WTC11 (cell line): Measurements from ENCODE around the gene CCDC178. TPM values are rescaled to one million over a fixed set of nuclear protein-coding genes. Genes with fewer than 3 reads are reported as not detected.

ENCODE experiments used
- ATAC-seq: fragments of 200-7000 bp; cut with Tn5 transposase; 2 replicates; pipeline ENCODE4 v1.10.0; 2021; ENCODE audit warnings: mild to moderate bottlenecking, moderate library complexity
- CTCF ChIA-PET: fragments of 300-600 bp; sonication (Branson Sonifier 250); formaldehyde crosslinking; loops from one replicate; lab custom pipeline; 2021; ENCODE audit warnings: antibody characterized with exemption; lab: Charles Lee
- POLR2A ChIA-PET: fragments of 350-600 bp; sonication (Branson Sonifier 250); formaldehyde crosslinking; loops from one replicate; lab custom pipeline; 2021; ENCODE audit warnings: antibody characterized with exemption; lab: Charles Lee
- DNase-seq: peaks from one replicate; pipeline ENCODE4 v3.0.0; 2021; ENCODE audit warnings: low spot score
- H3K27ac Mint-ChIP-seq: 2 replicates; pipeline ENCODE4 v1.8.0; 2021; ENCODE audit warnings: mixed read lengths
- H3K27me3 Mint-ChIP-seq: 2 replicates; pipeline ENCODE4 v1.8.0; 2021; ENCODE audit warnings: low read depth, mild to moderate bottlenecking, moderate library complexity, mixed read lengths
- H3K36me3 Mint-ChIP-seq: 2 replicates; pipeline ENCODE4 v1.8.0; 2021; ENCODE audit warnings: mixed read lengths
- H3K4me1 Mint-ChIP-seq: 2 replicates; pipeline ENCODE4 v1.8.0; 2022; ENCODE audit warnings: mixed read lengths
- H3K4me3 Mint-ChIP-seq: 2 replicates; pipeline ENCODE4 v1.8.0; 2021; ENCODE audit warnings: mild to moderate bottlenecking, moderate library complexity, mixed read lengths
- H3K9me3 Mint-ChIP-seq: 2 replicates; pipeline ENCODE4 v1.8.0; 2021; ENCODE audit warnings: mixed read lengths
- ELF4 ChIP-seq: sonication (generic); formaldehyde crosslinking; IDR thresholded peaks from 2 replicates; pipeline ENCODE4 v1.8.1; 2022; ENCODE audit warnings: low read depth, mild to moderate bottlenecking, moderate library complexity, missing genetic modification reagents
- FOXJ3 ChIP-seq: sonication (generic); formaldehyde crosslinking; IDR thresholded peaks from 2 replicates; pipeline ENCODE4 v1.9.0; 2021; ENCODE audit warnings: missing genetic modification reagents, mild to moderate bottlenecking, borderline replicate concordance
- FOXK1 ChIP-seq: sonication (generic); formaldehyde crosslinking; IDR thresholded peaks from 2 replicates; pipeline ENCODE4 v1.8.0; 2022; ENCODE audit warnings: mild to moderate bottlenecking, moderate library complexity, missing genetic modification reagents
- GABPB1 ChIP-seq: sonication (generic); formaldehyde crosslinking; IDR thresholded peaks from 2 replicates; pipeline ENCODE4 v1.8.1; 2023; ENCODE audit warnings: mild to moderate bottlenecking, missing genetic modification reagents
- GRHL2 ChIP-seq: fragments of 250-450 bp; sonication (Bioruptor Pico); IDR thresholded peaks from 2 replicates; pipeline ENCODE4 v1.8.0; 2022; ENCODE audit warnings: mild to moderate bottlenecking, moderate library complexity; ENCODE audit not compliant: insufficient replicate concordance, severe bottlenecking
- KAT7 ChIP-seq: sonication (generic); formaldehyde crosslinking; IDR thresholded peaks from 2 replicates; pipeline ENCODE4 v1.8.1; 2023; ENCODE audit warnings: missing genetic modification reagents, mild to moderate bottlenecking, borderline replicate concordance
- MYBL2 ChIP-seq: sonication (generic); formaldehyde crosslinking; IDR thresholded peaks from 2 replicates; pipeline ENCODE4 v1.8.1; 2023; ENCODE audit warnings: mild to moderate bottlenecking, moderate library complexity, missing genetic modification reagents
- NR1H2 ChIP-seq: sonication (generic); formaldehyde crosslinking; IDR thresholded peaks from 2 replicates; pipeline ENCODE4 v1.9.0; 2021; ENCODE audit warnings: mild to moderate bottlenecking, moderate library complexity, missing genetic modification reagents
- NR3C1 ChIP-seq: sonication (generic); formaldehyde crosslinking; conservative IDR thresholded peaks from 2 replicates; pipeline ENCODE4 v1.8.1; 2023; ENCODE audit warnings: low read depth, mild to moderate bottlenecking, missing genetic modification reagents
- PRRX2 ChIP-seq: fragments of 250-450 bp; sonication (Bioruptor Pico); IDR thresholded peaks from 2 replicates; pipeline ENCODE4 v1.8.0; 2021; ENCODE audit warnings: mild to moderate bottlenecking
- RORB ChIP-seq: fragments of 250-450 bp; sonication (Bioruptor Pico); IDR thresholded peaks from 2 replicates; pipeline ENCODE4 v1.9.0; 2021; ENCODE audit warnings: mild to moderate bottlenecking
- SMAD4 ChIP-seq: sonication (generic); formaldehyde crosslinking; IDR thresholded peaks from 2 replicates; pipeline ENCODE4 v1.8.0; 2022; ENCODE audit warnings: mild to moderate bottlenecking, missing genetic modification reagents
- TEAD4 ChIP-seq: sonication (generic); formaldehyde crosslinking; IDR thresholded peaks from 2 replicates; pipeline ENCODE4 v1.8.0; 2022; ENCODE audit warnings: mild to moderate bottlenecking, missing genetic modification reagents
- ZBTB21 ChIP-seq: sonication (generic); formaldehyde crosslinking; IDR thresholded peaks from 2 replicates; pipeline ENCODE4 v1.8.1; 2023; ENCODE audit warnings: mild to moderate bottlenecking, missing genetic modification reagents, borderline replicate concordance
- ZNF232 ChIP-seq: sonication (generic); formaldehyde crosslinking; IDR thresholded peaks from 2 replicates; pipeline ENCODE4 v1.8.0; 2022; ENCODE audit warnings: mild to moderate bottlenecking, missing genetic modification reagents
- ZNF263 ChIP-seq: sonication (generic); formaldehyde crosslinking; IDR thresholded peaks from 2 replicates; pipeline ENCODE4 v1.8.1; 2022; ENCODE audit warnings: low read depth, mild to moderate bottlenecking, moderate library complexity, missing genetic modification reagents
- ZNF396 ChIP-seq: fragments of 250-450 bp; sonication (Bioruptor Pico); IDR thresholded peaks from 2 replicates; pipeline ENCODE4 v1.8.0; 2021; ENCODE audit warnings: mild to moderate bottlenecking, moderate library complexity, borderline replicate concordance
- total RNA-seq: library from RNA; stranded (reverse); gene quantifications from 3 replicates; pipeline ENCODE4 v1.2.3, GENCODE V29; 2021
- TF ChIP-seq, protein P1 (sequence below): sonication (generic); formaldehyde crosslinking; IDR thresholded peaks from 2 replicates; pipeline ENCODE4 v1.8.0; 2022; ENCODE audit warnings: mild to moderate bottlenecking, missing genetic modification reagents
- TF ChIP-seq, protein P2 (sequence below): sonication (generic); formaldehyde crosslinking; IDR thresholded peaks from 2 replicates; pipeline ENCODE4 v1.8.1; 2023; ENCODE audit warnings: mild to moderate bottlenecking, moderate library complexity, missing genetic modification reagents
- TF ChIP-seq, protein P3 (sequence below): fragments of 200-600 bp; IDR thresholded peaks from 2 replicates; pipeline ENCODE4 v1.8.0; 2022; ENCODE audit warnings: antibody characterized with exemption

Gene CCDC178
- total RNA-seq, 1 experiment from 2014 or later: 0.20 TPM

DNA sequence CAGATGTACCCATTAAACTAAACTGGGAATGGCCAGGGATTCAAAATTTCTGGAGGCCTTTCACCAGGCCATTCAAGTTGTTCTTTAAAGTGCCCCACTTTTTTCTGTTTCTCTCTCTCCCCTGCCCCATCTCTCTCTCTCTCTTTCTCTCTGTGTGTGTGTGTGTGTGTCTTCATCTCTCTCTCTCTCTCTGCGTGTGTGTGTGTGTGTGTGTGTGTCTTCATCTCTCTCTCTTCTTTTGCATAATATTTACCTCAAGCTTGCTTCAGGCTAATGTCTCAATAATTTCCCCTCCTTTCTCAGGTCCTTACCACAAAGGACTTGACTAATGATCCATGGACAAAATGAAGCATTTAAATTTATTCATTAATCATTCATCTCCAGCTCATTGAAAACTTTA lies 503.5 kb downstream of the CCDC178 start:
- ATAC-seq: peak; percentile 36; the same call in 1 of the 2 replicates
- H3K27me3 Mint-ChIP-seq: no peaks in the 10 kb centered on the region
- H3K4me1 Mint-ChIP-seq: peaks cover 48% of the 10 kb centered on the region
- peak overlapping the region; percentile 75 for H3K27ac Mint-ChIP-seq
- POLR2A ChIA-PET: no interaction called here
- no peak overlapping the region for H3K4me3 Mint-ChIP-seq
- no peak for TF ChIP-seq KAT7 (CRISPR knock-in tag)
- TF ChIP-seq ZNF263: no peak
- no peak for TF ChIP-seq ZNF396
- TF ChIP-seq RORB (CRISPR knock-in tag): no peak
- TF ChIP-seq GABPB1 (CRISPR knock-in tag): no peak
- peaks cover 11% of the 10 kb centered on the region for H3K36me3 Mint-ChIP-seq
- CTCF ChIA-PET: no interaction called here
- no peak for DNase-seq
- peaks cover 19% of the 10 kb centered on the region for H3K9me3 Mint-ChIP-seq

DNA sequence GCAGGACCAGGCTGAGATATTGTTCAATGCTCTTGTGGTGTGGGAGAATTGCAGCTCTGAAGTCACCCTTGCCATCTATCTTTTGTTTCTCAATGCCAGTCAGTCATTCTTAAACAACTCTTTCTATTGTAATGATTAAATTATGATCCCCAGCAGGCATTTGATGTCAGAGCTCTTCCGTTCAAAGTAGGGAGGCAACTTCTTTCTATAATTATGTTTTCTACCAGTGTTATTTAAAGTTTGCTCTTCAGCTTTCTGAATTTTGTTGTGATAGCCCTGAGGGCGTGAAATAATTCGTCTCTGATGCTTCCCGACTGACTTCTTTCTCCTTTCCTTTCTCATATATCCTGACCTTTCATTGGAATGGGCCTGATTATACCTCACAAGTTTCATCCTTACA lies 506.3 kb downstream of the CCDC178 start:
- POLR2A ChIA-PET: no interaction called here
- H3K27me3 Mint-ChIP-seq: no peaks in the 10 kb centered on the region
- no peak overlapping the region for H3K4me3 Mint-ChIP-seq
- peaks cover 39% of the 10 kb centered on the region for H3K4me1 Mint-ChIP-seq
- no peak for ATAC-seq
- H3K9me3 Mint-ChIP-seq: peaks cover 19% of the 10 kb centered on the region
- H3K27ac Mint-ChIP-seq: no peak overlapping the region; the same call in 1 of the 2 replicates
- DNase-seq: no peak
- H3K36me3 Mint-ChIP-seq: peaks cover 11% of the 10 kb centered on the region
- TF ChIP-seq, protein P1, sequence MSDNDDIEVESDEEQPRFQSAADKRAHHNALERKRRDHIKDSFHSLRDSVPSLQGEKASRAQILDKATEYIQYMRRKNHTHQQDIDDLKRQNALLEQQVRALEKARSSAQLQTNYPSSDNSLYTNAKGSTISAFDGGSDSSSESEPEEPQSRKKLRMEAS: no peak
- TF ChIP-seq FOXK1 (CRISPR knock-in tag) (no peak), FOXJ3 (CRISPR knock-in tag) (no peak), GRHL2 (CRISPR knock-in tag) (no peak), MYBL2 (CRISPR knock-in tag) (no peak), ELF4 (no peak), NR3C1 (CRISPR knock-in tag) (no peak), SMAD4 (CRISPR knock-in tag) (no peak), PRRX2 (no peak), RORB (CRISPR knock-in tag) (no peak), NR1H2 (CRISPR knock-in tag) (no peak), TEAD4 (CRISPR knock-in tag) (no peak), ZNF232 (CRISPR knock-in tag) (no peak)
- CTCF ChIA-PET: no interaction called here

DNA sequence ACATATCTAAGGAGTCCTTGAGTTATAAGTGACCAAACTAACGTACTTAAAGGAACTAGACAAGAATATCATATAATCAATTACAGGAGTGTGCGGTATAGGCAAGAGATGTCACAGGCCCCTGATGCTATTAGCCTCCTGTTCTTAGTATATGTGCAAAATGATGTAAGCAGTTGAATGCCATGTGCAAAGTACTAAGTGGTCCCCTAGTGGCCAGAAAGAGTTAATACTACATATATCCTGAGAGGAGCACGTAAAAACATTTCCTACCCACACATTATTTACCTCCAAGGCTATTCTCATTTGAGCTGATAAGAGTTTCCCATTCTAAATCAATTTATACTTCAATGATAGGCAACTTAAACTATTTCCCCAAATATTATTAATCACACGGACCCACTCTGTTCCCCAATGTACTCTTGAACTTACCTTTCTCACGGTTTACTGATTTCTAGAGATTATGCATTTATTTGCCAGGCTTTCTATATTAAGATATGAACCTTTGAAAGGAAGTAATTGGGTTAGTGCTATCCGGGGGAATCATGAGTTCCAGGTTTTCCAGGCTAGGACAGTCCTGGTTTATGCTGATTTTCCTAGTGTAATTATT lies 509.7 kb downstream of the CCDC178 start:
- Mint-ChIP-seq H3K9me3 (peaks cover 15% of the 10 kb centered on the region), H3K27ac (no peak overlapping the region), H3K4me1 (peaks cover 16% of the 10 kb centered on the region), H3K4me3 (no peak overlapping the region), H3K27me3 (no peaks in the 10 kb centered on the region), H3K36me3 (peaks cover 11% of the 10 kb centered on the region)
- POLR2A ChIA-PET: no interaction called here
- ATAC-seq (peak; percentile 85), DNase-seq (no peak)
- CTCF ChIA-PET: interaction anchor here (0.6 to 1.4 kb wide), 3 partner anchors 20 to 160 kb away, joined by 3 to 5 read pairs (median 3); no protein-coding TSS in a partner anchor
- TF ChIP-seq ZBTB21 (CRISPR knock-in tag) (no peak), GABPB1 (CRISPR knock-in tag) (peak; percentile 73)
- TF ChIP-seq, protein P2, sequence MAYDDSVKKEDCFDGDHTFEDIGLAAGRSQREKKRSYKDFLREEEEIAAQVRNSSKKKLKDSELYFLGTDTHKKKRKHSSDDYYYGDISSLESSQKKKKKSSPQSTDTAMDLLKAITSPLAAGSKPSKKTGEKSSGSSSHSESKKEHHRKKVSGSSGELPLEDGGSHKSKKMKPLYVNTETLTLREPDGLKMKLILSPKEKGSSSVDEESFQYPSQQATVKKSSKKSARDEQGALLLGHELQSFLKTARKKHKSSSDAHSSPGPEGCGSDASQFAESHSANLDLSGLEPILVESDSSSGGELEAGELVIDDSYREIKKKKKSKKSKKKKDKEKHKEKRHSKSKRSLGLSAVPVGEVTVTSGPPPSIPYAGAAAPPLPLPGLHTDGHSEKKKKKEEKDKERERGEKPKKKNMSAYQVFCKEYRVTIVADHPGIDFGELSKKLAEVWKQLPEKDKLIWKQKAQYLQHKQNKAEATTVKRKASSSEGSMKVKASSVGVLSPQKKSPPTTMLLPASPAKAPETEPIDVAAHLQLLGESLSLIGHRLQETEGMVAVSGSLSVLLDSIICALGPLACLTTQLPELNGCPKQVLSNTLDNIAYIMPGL: no peak
- TF ChIP-seq, protein P3, sequence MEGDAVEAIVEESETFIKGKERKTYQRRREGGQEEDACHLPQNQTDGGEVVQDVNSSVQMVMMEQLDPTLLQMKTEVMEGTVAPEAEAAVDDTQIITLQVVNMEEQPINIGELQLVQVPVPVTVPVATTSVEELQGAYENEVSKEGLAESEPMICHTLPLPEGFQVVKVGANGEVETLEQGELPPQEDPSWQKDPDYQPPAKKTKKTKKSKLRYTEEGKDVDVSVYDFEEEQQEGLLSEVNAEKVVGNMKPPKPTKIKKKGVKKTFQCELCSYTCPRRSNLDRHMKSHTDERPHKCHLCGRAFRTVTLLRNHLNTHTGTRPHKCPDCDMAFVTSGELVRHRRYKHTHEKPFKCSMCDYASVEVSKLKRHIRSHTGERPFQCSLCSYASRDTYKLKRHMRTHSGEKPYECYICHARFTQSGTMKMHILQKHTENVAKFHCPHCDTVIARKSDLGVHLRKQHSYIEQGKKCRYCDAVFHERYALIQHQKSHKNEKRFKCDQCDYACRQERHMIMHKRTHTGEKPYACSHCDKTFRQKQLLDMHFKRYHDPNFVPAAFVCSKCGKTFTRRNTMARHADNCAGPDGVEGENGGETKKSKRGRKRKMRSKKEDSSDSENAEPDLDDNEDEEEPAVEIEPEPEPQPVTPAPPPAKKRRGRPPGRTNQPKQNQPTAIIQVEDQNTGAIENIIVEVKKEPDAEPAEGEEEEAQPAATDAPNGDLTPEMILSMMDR: peak; percentile 57
